NCI-H526 (cell line): ENCODE results near the gene PLXND1.

Experiments used
- DNase-seq, 2 experiments: peaks; one replicate each; lab custom pipeline; 2025; lab: John Stamatoyannopoulos, UW

The PLXND1 gene

DNA sequence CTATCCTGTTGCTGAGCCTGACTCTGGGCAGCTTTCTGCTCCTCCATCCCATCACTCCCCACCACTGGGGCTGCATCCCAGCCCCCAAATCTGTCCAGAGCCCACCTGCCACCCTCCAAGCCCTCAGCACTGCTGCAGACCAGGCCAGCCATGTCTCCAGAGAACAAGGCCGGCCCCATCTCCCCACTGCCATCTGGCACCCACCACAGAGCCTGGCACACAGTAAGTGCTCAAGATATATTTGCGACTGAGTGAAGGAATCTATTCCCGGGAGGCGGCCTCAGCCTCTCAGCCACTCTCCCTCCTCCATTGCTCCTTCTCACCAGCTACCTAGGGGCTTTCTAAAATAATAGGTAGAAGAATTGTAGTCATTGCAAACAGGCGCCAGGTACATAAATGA is 4.8 kb downstream of the PLXND1 start:
- no peak for DNase-seq

GRCh38 chr3:129600348-129600747 is 6.1 kb downstream of the PLXND1 start:
- no peak for DNase-seq

DNA sequence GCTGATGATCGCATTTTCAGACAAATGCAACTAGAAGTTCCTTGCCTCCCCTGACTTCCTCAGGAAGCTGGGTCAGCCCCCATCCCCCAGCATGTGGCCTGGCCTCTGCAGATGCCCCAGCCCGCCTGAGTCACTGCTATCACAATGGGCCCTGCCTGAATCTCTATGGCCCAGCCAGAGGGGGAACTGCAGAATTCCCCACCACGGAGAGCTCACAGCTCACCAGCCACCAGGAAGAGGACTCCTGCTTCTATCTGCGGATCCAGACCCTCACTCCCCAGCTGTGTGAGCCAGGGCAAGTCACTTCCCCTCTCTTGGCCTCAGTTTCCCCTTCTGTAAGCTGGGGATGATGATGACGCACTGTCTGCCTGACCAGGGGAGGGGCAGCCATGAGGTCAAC is 6.9 kb downstream of the PLXND1 start:
- no peak for DNase-seq

GRCh38 chr3:129599073-129599472 is 7.4 kb downstream of the PLXND1 start:
- DNase-seq: no peak

GRCh38 chr3:129598484-129598883 is 8.0 kb downstream of the PLXND1 start:
- DNase-seq: no peak

DNA sequence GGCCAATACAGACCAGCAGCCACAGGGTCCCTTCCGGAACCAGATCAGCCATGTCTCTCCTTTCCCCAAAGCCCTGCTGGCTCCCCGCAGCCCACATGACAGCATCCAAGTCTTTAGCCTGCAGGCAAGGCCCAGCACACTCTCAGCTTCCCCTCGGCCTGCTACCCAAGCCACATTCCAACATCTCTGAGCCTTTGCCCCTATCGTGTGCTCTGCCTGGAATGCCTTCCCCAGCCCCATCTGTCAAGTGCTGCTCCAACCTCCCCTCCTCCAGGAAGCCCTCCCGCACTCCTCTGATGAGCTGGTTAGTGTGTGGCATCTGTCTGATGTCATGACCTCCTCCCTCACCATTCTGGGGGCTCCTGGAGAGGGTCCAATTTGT is 8.5 kb downstream of the PLXND1 start:
- no peak for DNase-seq

GRCh38 chr3:129597087-129597999 is 9.1 kb downstream of the PLXND1 start:
- DNase-seq: no peak

- no peak for DNase-seq
These were observed 10.0 kb downstream of the PLXND1 start for GRCh38 chr3:129596194-129597086.

DNA sequence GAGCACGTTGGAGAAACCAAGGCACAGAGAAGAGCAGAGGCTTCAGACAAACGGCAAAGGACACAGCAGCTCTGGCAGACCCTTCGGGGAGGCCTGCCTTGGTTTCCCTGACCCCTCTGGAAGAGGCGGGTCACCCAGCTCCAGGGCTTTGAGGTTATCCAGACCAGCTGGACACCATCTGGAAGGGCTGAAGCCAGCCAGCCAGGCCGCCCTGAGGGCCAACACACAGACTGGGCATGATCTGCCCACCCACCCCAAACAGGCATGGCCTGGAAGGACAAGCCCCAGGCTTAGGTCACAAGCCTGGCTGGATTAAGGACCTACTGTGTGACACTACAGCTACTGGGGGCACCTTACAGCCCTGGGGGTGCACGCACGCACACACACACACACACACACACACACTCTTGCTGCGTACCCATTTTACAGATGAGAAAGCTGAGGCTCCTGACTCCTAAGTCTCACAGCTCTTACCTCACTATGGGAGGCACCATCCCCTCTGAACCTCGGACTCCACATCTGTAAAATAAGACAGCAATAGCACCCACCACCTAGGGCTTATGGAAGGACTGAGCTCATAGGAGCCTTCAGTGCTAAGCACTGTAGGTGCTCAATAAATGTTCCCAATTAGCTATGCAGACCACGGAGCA is 10.8 kb downstream of the PLXND1 start:
- no peak for DNase-seq

DNA sequence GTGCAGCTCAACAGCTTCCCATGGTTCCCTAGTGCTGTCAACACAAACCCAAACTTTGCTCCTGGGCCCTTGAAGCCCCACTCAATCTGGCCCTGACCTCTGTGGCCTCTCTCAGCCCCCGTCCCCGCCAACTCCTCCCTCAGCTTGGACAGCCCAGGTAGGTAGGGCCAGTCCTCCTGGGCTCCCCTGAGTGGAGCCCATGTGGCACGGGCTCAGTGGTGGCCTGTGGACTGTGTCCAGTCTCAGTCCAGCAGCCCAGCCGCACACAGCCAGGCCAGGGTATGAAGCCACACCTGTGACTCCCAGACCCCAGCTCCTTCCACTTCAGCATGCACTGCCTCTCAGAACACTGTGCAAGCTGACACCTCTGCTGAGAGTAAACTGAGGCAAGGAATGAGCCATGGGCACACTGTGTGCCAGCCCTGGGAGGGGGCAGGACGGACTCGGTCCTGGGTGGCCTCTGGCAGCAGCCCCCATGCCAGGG is 11.5 kb downstream of the PLXND1 start:
- no peak for DNase-seq

DNA sequence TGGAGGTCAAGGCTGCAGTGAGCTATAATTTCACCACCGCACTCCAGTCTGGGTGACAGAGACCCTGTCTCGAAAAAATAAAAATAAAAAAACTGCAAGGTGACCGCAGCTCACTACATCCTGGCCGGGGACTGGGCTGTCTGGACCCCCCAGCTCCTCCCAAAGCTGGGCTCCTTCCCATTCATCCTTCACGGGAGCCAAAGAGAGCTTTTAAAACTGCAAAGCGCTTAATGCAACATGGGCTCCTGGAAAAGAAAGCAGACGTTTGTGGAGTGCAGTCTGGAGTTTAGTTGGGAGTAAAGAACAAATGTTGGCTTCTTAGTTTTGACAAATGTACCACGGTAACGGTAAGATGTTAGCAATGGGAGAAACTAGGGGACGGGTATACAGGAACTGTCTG is 12.1 kb downstream of the PLXND1 start:
- no peak for DNase-seq

DNA sequence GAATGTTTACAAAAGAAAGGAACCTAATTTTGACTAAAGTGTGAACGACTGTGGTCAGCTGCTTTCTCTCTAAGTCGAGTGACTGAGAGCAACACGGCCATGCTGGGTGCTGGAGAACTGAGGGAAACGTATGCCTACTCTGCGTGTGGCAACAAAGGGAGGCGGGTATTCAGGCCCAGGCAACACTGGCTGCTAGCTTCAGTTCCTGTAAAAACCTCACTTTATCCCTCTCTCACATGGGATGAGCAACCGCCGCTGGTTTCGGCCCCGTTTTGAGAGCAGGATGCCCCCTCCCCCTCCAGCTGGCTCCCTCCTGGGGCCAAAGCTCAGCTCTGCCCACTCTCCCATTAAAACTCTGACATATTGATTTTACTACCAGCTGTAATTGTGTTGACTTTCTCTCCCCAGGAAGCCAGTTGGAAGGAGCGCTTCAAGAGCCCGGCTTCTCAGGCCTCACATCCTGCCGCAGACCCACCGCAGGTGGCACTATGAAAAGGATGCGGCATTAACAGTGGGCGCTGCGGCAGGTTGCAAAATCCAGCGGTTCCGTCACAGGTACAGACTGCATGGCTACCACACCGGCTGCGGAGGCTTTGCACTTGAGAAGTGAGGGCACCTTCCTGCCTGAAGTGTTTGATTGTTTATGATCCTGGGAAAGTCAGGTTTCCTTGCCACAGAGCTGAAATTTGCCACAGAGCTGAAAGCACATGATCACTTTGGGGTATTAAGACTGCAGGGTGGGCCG is 12.7 kb downstream of the PLXND1 start:
- DNase-seq: peak; percentile 60 to 74

GRCh38 chr3:129593230-129593594 is 13.3 kb downstream of the PLXND1 start:
- peak in 1 of 2 experiments; percentile 35 for DNase-seq

DNA sequence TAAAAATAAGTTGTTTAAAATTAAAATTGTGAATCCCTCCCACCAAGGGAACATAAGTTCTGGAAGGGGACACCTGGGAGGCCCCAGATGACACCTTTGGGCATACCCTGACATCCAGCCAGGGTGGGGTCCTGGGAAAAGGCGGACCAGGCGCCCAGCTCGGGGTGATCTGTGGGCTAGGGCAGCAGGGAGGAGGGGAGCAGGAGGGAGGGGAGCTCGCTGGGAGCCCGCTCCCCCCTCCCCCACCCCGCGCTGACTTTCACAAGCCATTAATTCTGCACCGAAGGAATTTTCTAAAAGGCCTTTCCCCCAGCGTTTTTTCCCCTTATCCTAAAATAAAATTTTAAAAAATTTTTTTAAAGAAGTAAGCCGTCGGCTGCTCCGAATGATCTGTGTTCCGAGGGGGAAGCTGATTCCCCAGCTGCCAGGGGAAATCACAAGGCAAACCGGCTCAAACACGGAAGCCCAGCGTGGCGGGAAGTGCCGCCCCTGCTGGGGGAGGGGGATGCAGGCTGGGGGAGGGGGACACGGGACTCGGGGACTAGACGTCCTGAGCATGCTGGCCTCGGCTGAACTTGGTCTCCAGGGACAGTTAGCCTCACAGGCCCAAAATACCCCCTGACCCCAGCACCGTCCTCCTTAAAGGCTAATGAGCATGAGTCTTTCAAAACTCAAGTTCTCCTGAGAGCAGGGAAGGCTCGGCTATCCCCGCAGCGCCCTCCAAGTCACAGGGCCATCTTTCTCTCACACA is 13.9 kb downstream of the PLXND1 start:
- DNase-seq: no peak

DNA sequence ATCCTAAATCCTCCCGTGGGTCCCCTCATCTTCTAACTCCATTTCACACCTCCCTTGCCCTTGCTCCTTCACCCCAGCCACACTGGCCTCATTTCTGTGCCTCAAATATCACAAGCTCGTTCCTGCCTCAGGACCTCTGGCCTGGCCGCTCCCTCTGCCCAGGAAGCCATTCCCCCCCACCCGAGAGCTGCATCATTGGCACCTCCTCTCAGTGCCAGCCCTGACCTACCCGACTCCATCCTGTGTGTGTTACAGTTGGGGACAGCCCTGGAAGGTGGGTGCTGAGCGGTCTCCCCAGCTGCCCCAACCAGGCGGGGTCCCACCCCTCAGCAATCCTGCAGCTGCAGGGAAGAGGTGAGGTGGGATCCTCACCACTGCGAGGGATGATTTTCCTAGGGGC is 14.5 kb downstream of the PLXND1 start:
- DNase-seq: no peak

- DNase-seq: no peak
These were observed 16.3 kb downstream of the PLXND1 start for GRCh38 chr3:129590215-129590614.

- no peak for DNase-seq
These were observed 18.8 kb downstream of the PLXND1 start for GRCh38 chr3:129587566-129588210.

DNA sequence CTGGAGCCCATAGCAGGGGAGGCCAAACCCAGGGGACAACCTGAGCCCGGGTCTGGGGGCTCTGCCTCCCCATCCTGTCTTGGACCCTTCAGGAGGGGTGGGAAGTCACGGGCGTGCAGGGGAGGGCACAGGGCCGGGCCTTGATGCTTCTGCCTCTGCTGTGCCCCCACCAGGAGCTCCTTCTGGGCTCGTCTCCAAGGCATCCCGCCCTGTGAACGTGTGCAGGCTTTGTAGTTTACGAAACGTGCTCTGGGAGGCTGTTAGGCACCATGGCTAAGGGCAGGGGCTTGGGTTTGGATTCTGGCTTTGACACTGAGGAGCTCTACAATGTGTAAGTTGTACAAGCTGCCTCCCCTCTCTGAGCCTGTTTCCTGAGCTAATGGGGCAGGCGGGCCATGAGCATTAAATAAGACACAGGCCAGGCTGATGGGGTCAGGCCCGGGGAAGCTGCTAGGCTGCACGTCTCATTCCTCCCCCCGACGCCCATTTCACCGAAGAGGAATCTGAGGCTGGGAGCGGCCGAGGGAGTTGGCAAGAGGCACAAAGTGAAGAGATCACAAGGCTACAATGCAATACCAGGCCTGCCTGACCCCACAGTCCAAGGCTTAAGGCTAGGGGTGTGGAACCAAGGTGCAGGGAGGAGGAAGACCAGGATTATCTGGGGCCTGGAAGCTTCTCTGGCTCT is 19.6 kb downstream of the PLXND1 start:
- no peak for DNase-seq

DNA sequence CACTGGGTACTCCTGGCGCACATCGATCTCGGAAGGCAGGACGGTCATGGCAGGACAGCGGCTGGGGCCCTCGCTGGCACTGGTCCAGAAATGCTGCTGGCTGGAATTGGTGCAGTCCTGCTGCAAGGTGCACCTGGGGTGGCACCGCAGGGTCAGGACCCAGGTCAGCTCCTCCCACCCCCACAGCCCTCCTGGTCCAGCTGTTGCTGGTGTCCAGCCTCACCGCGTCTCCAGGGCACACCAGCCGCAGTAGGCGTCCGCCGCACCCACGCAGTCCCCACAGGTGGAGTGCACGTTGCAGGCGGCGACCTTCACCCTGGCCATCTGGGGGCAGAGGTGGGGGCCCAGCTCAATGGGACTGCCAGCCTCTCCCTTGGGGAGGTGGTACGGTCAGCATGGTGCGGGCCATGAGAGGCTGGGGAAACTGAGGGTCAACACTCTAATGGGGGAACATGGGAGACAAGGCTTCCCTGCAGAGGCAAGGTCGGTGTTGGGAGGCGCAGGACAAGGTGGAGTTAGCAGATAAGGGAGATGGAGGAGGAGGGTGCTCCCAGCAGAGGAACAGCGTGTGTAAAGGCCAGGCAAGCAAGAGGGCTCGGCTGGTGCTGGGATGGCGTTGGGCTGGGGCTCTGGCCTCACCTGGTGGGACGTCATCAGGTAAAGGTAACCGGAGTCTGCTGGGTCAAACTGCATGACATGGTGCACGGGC is 20.4 kb downstream of the PLXND1 start:
- no peak for DNase-seq
